Tibial nerve (tissue), 4 donors: ENCODE data around the gene ATP6V1F. TPM values are rescaled to one million over a fixed set of nuclear protein-coding genes. Genes with fewer than 3 reads are reported as not detected.

Experiments used
- DNase-seq, 2 donors: peaks; one replicate each; pipeline ENCODE4 v3.0.0-alpha.2; 2019; ENCODE audit warnings: low spot score in 2 of 2
- H3K27ac ChIP-seq, 4 donors: fragments of 200-600 bp; sonication (generic) in 3 of 4; one replicate each; pipeline ENCODE4 v1.5.1; 2017 to 2019; ENCODE audit warnings: mild to moderate bottlenecking in 1 of 4
- H3K27me3 ChIP-seq, 2 donors: fragments of 200-600 bp; sonication (generic) in 1 of 2; one replicate each; pipeline versions ENCODE4 v1.5.1 to v1.6.0; 2017 to 2019
- H3K36me3 ChIP-seq, 3 donors: fragments of 200-600 bp; sonication (generic); one replicate each; pipeline ENCODE4 v1.5.1; 2018 to 2019
- H3K4me1 ChIP-seq, 4 donors: fragments of 200-600 bp; sonication (generic) in 3 of 4; one replicate each; pipeline ENCODE4 v1.5.1; 2017 to 2019
- H3K4me3 ChIP-seq, 4 donors: fragments of 200-600 bp; sonication (generic) in 3 of 4; one replicate each; pipeline ENCODE4 v1.5.1; 2017 to 2019; ENCODE audit warnings: mild to moderate bottlenecking in 1 of 4, moderate library complexity in 1 of 4
- H3K9me3 ChIP-seq, 4 donors: fragments of 200-600 bp; sonication (generic) in 3 of 4; one replicate each; pipeline ENCODE4 v1.5.1; 2017 to 2019
- CTCF ChIP-seq, 5 experiments: fragments of 200-600 bp in 3 of 5; fragments of 450-650 bp in 2 of 5; sonication (generic) in 3 of 5; IDR thresholded peaks; one replicate each; pipeline ENCODE4 v1.5.1; 2016 to 2019; ENCODE audit warnings: antibody characterized with exemption in 5 of 5, mild to moderate bottlenecking in 3 of 5, moderate library complexity in 2 of 5
- EP300 ChIP-seq, 2 donors: sonication (generic); formaldehyde crosslinking; IDR thresholded peaks; one replicate each; pipeline ENCODE4 v1.6.1; 2017; ENCODE audit warnings: antibody characterized with exemption in 2 of 2, mild to moderate bottlenecking in 1 of 2
- POLR2A ChIP-seq, 2 donors: fragments of 450-650 bp; IDR thresholded peaks; one replicate each; pipeline ENCODE4 v1.6.1; 2017; ENCODE audit warnings: antibody characterized with exemption in 2 of 2, mild to moderate bottlenecking in 2 of 2, moderate library complexity in 2 of 2
- WGBS, 2 donors: methylation state at CpG; one replicate each; pipeline ENCODE4 v1.1.5; 2018; 5-methylcytosine and 5-hydroxymethylcytosine counted together
- total RNA-seq, 4 donors: library from RNA; depleted of rRNA; stranded (reverse); fragments of >200 nt; gene quantifications; one replicate each; pipeline ENCODE4 v1.1.0, GENCODE V29; 2016

ATP6V1F gene
- total RNA-seq, 4 donors from 2014 or later = 57.9 to 122 (median 75.4) TPM

GRCh38 chr7:128845987-128846386 lies 16.7 kb upstream of the ATP6V1F start:
- H3K27me3 ChIP-seq = no peaks in the 10 kb centered on the region
- no peak for TF ChIP-seq CTCF (IDR thresholded peaks at IDR 0.05)
- no peak overlapping the region for H3K27ac ChIP-seq
- H3K9me3 ChIP-seq = no peaks in the 10 kb centered on the region
- 75 to 78% methylated on average over 15 of the region's 19 CpGs for WGBS, 2 donors
- H3K4me1 ChIP-seq = no peaks in the 10 kb centered on the region
- no peak for DNase-seq
- peaks cover 0 to 74% (median 0%) of the 10 kb centered on the region in 3 donors for H3K36me3 ChIP-seq
- no peak overlapping the region for H3K4me3 ChIP-seq

GRCh38 chr7:128846781-128847444 lies 15.7 kb upstream of the ATP6V1F start:
- H3K9me3 ChIP-seq = no peaks in the 10 kb centered on the region
- no peak overlapping the region for H3K4me3 ChIP-seq
- 83 to 85% methylated on average over 14 of the region's 14 CpGs for WGBS, 2 donors
- no peak for DNase-seq
- H3K4me1 ChIP-seq = no peaks in the 10 kb centered on the region
- no peak overlapping the region for H3K27ac ChIP-seq
- H3K36me3 ChIP-seq = peaks cover 0 to 80% (median 0%) of the 10 kb centered on the region in 3 donors
- H3K27me3 ChIP-seq = no peaks in the 10 kb centered on the region
- no peak for TF ChIP-seq POLR2A (IDR thresholded peaks at IDR 0.05)

GRCh38 chr7:128847721-128848211 lies 14.9 kb upstream of the ATP6V1F start:
- no peak for TF ChIP-seq EP300 (IDR thresholded peaks at IDR 0.05)
- no peak for TF ChIP-seq POLR2A (IDR thresholded peaks at IDR 0.05)
- no peak for TF ChIP-seq CTCF (IDR thresholded peaks at IDR 0.05)
- H3K27me3 ChIP-seq = no peaks in the 10 kb centered on the region
- 86 to 91% methylated on average over 6 to 13 of the region's 17 CpGs for WGBS, 2 donors
- H3K4me1 ChIP-seq = no peaks in the 10 kb centered on the region
- H3K9me3 ChIP-seq = no peaks in the 10 kb centered on the region
- no peak overlapping the region for H3K27ac ChIP-seq
- DNase-seq = no peak
- peaks cover 0 to 83% (median 0%) of the 10 kb centered on the region in 3 donors for H3K36me3 ChIP-seq
- H3K4me3 ChIP-seq = no peak overlapping the region

DNA sequence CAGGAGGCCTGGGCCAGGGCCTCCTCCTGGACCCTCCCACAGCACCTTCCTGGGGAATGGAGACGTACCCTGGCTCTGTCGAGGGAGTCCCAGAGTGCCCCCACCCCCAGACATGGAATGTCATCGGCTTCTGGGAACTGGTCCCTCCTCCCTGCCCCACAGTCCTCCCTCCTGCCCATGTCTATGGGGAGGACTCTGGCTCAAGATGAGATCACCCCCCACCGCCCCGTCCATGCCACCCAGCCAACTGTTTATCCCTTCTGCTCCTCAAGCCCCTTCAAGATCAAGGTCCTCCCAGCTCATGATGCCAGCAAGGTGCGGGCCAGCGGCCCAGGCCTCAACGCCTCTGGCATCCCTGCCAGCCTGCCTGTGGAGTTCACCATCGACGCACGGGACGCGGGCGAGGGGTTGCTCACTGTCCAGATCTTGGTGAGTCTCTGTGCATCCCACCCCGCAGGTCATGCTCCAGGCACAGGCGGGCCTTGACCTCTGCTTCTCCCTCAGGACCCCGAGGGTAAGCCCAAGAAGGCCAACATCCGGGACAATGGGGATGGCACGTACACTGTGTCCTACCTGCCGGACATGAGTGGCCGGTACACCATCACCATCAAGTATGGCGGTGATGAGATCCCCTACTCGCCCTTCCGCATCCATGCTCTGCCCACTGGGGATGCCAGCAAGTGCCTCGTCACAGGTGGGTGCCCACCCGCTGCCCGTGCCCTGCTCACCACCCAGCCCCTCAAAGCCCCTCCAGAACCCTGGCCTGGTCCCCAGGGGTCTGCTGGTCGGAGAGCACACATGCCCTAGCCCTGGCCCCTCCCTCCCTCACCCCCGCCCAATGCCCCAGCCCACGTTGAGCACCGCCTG lies 14.1 kb upstream of the ATP6V1F start:
- no peaks in the 10 kb centered on the region for H3K27me3 ChIP-seq
- H3K9me3 ChIP-seq = no peaks in the 10 kb centered on the region
- no peak overlapping the region for H3K4me3 ChIP-seq
- TF ChIP-seq EP300 (IDR thresholded peaks at IDR 0.05) (no peak), POLR2A (IDR thresholded peaks at IDR 0.05) (no peak), CTCF (IDR thresholded peaks at IDR 0.05) (no peak)
- no peak overlapping the region for H3K27ac ChIP-seq
- WGBS, 2 donors = 90 to 92% methylated on average over 28 to 31 of the region's 31 CpGs
- no peak for DNase-seq
- H3K36me3 ChIP-seq = peaks cover 0 to 81% (median 0%) of the 10 kb centered on the region in 3 donors
- H3K4me1 ChIP-seq = no peaks in the 10 kb centered on the region

DNA sequence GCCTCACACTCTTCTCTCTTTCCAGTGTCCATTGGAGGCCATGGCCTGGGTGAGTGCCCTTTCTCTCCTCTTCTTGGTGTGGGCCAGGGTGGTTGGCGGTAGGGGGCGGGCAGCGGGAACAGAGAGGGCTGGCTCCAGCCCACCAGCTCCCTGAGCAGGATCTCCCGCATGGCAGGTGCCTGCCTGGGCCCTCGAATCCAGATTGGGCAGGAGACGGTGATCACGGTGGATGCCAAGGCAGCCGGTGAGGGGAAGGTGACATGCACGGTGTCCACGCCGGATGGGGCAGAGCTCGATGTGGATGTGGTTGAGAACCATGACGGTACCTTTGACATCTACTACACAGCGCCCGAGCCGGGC lies 13.5 kb upstream of the ATP6V1F start:
- Histone ChIP-seq H3K9me3 (no peaks in the 10 kb centered on the region), H3K27ac (no peak overlapping the region), H3K4me3 (no peak overlapping the region), H3K27me3 (no peaks in the 10 kb centered on the region), H3K36me3 (peaks cover 0 to 82% (median 0%) of the 10 kb centered on the region in 3 donors), H3K4me1 (no peaks in the 10 kb centered on the region)
- TF ChIP-seq EP300 (IDR thresholded peaks at IDR 0.05) = no peak
- no peak for TF ChIP-seq POLR2A (IDR thresholded peaks at IDR 0.05)
- TF ChIP-seq CTCF (IDR thresholded peaks at IDR 0.05) = no peak
- WGBS, 2 donors = 87 to 89% methylated on average over 12 to 16 of the region's 16 CpGs
- no peak for DNase-seq
